ENCODE data around the gene BBS9. TPM values are rescaled to one million over a fixed set of nuclear protein-coding genes. Genes with fewer than 3 reads are reported as not detected.

BBS9 gene
- total and polyA plus RNA-seq, 9 of the 15 experiments (the other 6 are each of a cell fraction or from before 2014, with no cell fraction given) = 0.77 to 3.3 (median 2.4) TPM

- POLR2A ChIA-PET = no interaction called here
- no peak overlapping the region for H3K4me3 ChIP-seq
- H4K20me1 ChIP-seq (replicated peaks; ENCODE audit: control insufficient read depth, insufficient read depth, low read length) = no peaks in the 10 kb centered on the region
- H3K27ac ChIP-seq (ENCODE audit: extremely low read depth, low read depth, low read length) = no peak overlapping the region
- H3K79me2 ChIP-seq (ENCODE audit: control insufficient read depth, insufficient read depth, low read length) = no peaks in the 10 kb centered on the region
- BruUV-seq (replicated peaks) = no TSS peak
- H3K4me1 ChIP-seq (replicated peaks in 1 of 2; ENCODE audit: control insufficient read depth in 2 of 2, insufficient read depth in 2 of 2, low read length in 2 of 2) = no peaks in the 10 kb centered on the region
- no peak for TF ChIP-seq MYC (IDR thresholded peaks at IDR 0.05; ENCODE audit: low read depth, low read length)
- TF ChIP-seq MYC (CRISPR knock-in tag; IDR thresholded peaks at IDR 0.05; ENCODE audit: borderline replicate concordance, low read depth) = no peak
- no peak for TF ChIP-seq PHF21A (IDR thresholded peaks at IDR 0.05; ENCODE audit: borderline replicate concordance, low read depth)
- no peak for TF ChIP-seq LCOR (CRISPR knock-in tag; IDR thresholded peaks at IDR 0.05)
- TF ChIP-seq USF2 (CRISPR knock-in tag; IDR thresholded peaks at IDR 0.05) = no peak
- FAIRE-seq = no peak
- 0% methylated on average over 2 of the region's 2 CpGs for WGBS (ENCODE audit: insufficient coverage, low coverage, missing lambda C conversion rate)
- H3K27me3 ChIP-seq (ENCODE audit: control insufficient read depth in 2 of 2, insufficient read depth in 2 of 2, low read length in 2 of 2) = no peaks in the 10 kb centered on the region
- H3K9me1 ChIP-seq (ENCODE audit: control insufficient read depth, insufficient read depth, low read length) = no peaks in the 10 kb centered on the region
- H3K36me3 ChIP-seq (ENCODE audit: control insufficient read depth, insufficient read depth, low read length) = no peaks in the 10 kb centered on the region
- CTCF ChIA-PET (ENCODE audit: low intra/inter-chr PET ratio) = no interaction called here
- no peaks in the 10 kb centered on the region for H3K9me3 ChIP-seq (replicated peaks; ENCODE audit: control insufficient read depth, insufficient read depth, low read depth, low read length)
- no peak overlapping the region for H3K4me2 ChIP-seq (ENCODE audit: insufficient read depth, low read length)
- H3K9ac ChIP-seq (ENCODE audit: insufficient read depth in 1 of 2, low read depth in 2 of 2, low read length in 2 of 2) = no peak overlapping the region
- in situ Hi-C loops (cut with MboI) (no loop called here), intact Hi-C loops (cut with micrococcal nuclease) (no loop called here)
- DNase-seq (ENCODE audit: extremely low read depth in 1 of 4, low spot score in 3 of 4) = no peak
- ATAC-seq = no peak
- H2AFZ ChIP-seq (ENCODE audit: low read depth, low read length) = no peak overlapping the region
These were observed 421.0 kb downstream of the BBS9 start for GRCh38 chr7:33550363-33550762.

GRCh38 chr7:33550979-33551378 lies 421.6 kb downstream of the BBS9 start:
- H4K20me1 ChIP-seq (replicated peaks; ENCODE audit: control insufficient read depth, insufficient read depth, low read length) = no peaks in the 10 kb centered on the region
- no peak overlapping the region for H3K27ac ChIP-seq (ENCODE audit: extremely low read depth, low read depth, low read length)
- no peaks in the 10 kb centered on the region for H3K27me3 ChIP-seq (ENCODE audit: control insufficient read depth in 2 of 2, insufficient read depth in 2 of 2, low read length in 2 of 2)
- FAIRE-seq (no peak), DNase-seq (ENCODE audit: extremely low read depth in 1 of 4, low spot score in 3 of 4) (no peak), ATAC-seq (no peak)
- no TSS peak for BruUV-seq (replicated peaks)
- WGBS (ENCODE audit: insufficient coverage, low coverage, missing lambda C conversion rate) = 2% methylated on average over 3 of the region's 3 CpGs
- H3K4me2 ChIP-seq (ENCODE audit: insufficient read depth, low read length) = no peak overlapping the region
- POLR2A ChIA-PET = no interaction called here
- H3K9me3 ChIP-seq (replicated peaks; ENCODE audit: control insufficient read depth, insufficient read depth, low read depth, low read length) = no peaks in the 10 kb centered on the region
- H3K9ac ChIP-seq (ENCODE audit: insufficient read depth in 1 of 2, low read depth in 2 of 2, low read length in 2 of 2) = no peak overlapping the region
- in situ Hi-C loops (cut with MboI) (no loop called here), intact Hi-C loops (cut with micrococcal nuclease) (no loop called here)
- TF ChIP-seq ILK (tag; IDR thresholded peaks at IDR 0.05; ENCODE audit: borderline replicate concordance, low read depth) (no peak), ZNF224 (CRISPR knock-in tag; IDR thresholded peaks at IDR 0.05) (no peak), JUNB (CRISPR knock-in tag; conservative IDR thresholded peaks at IDR 0.05) (no peak), E2F4 (CRISPR knock-in tag; IDR thresholded peaks at IDR 0.05; ENCODE audit: low read depth) (no peak), SOX6 (IDR thresholded peaks at IDR 0.05) (no peak)
- TF ChIP-seq, protein P1, sequence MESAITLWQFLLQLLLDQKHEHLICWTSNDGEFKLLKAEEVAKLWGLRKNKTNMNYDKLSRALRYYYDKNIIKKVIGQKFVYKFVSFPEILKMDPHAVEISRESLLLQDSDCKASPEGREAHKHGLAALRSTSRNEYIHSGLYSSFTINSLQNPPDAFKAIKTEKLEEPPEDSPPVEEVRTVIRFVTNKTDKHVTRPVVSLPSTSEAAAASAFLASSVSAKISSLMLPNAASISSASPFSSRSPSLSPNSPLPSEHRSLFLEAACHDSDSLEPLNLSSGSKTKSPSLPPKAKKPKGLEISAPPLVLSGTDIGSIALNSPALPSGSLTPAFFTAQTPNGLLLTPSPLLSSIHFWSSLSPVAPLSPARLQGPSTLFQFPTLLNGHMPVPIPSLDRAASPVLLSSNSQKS (CRISPR knock-in tag; IDR thresholded peaks at IDR 0.05) = no peak
- H3K79me2 ChIP-seq (ENCODE audit: control insufficient read depth, insufficient read depth, low read length) = no peaks in the 10 kb centered on the region
- H3K9me1 ChIP-seq (ENCODE audit: control insufficient read depth, insufficient read depth, low read length) = no peaks in the 10 kb centered on the region
- no peak overlapping the region for H3K4me3 ChIP-seq
- CTCF ChIA-PET (ENCODE audit: low intra/inter-chr PET ratio) = no interaction called here
- H2AFZ ChIP-seq (ENCODE audit: low read depth, low read length) = no peak overlapping the region
- no peaks in the 10 kb centered on the region for H3K4me1 ChIP-seq (replicated peaks in 1 of 2; ENCODE audit: control insufficient read depth in 2 of 2, insufficient read depth in 2 of 2, low read length in 2 of 2)
- no peaks in the 10 kb centered on the region for H3K36me3 ChIP-seq (ENCODE audit: control insufficient read depth, insufficient read depth, low read length)

Data from K562 (cell line).